MM.1S (cell line): ENCODE measurements around the gene CHST11.

Experiments
- DNase-seq: peaks from one replicate; pipeline ENCODE4 v3.0.0-alpha.2; 2015
- H2AFZ ChIP-seq: fragments of 300-600 bp; sonication (generic); 2 replicates; pipeline ENCODE4 v1.6.0; 2016; ENCODE audit warnings: antibody characterized with exemption, low read length
- H3F3A ChIP-seq: fragments of 300-600 bp; sonication (generic); 2 replicates; pipeline ENCODE4 v1.6.1; 2016; ENCODE audit warnings: mild to moderate bottlenecking, antibody characterized with exemption, low read length, moderate library complexity, mixed read lengths; ENCODE audit not compliant: insufficient read depth
- H3K27ac ChIP-seq: fragments of 300-600 bp; sonication (generic); 2 replicates; pipeline ENCODE4 v1.5.1; 2016; ENCODE audit warnings: mild to moderate bottlenecking, low read length
- H3K27me3 ChIP-seq: fragments of 300-600 bp; sonication (generic); replicated peaks from 2 replicates; pipeline ENCODE4 v1.6.0; 2016; ENCODE audit warnings: low read length; ENCODE audit not compliant: insufficient read depth
- H3K36me3 ChIP-seq: fragments of 300-600 bp; sonication (generic); replicated peaks from 2 replicates; pipeline ENCODE4 v1.6.1; 2016; ENCODE audit warnings: mild to moderate bottlenecking, low read length, mixed read lengths; ENCODE audit not compliant: insufficient read depth
- H3K4me1 ChIP-seq: fragments of 300-600 bp; sonication (generic); 2 replicates; pipeline ENCODE4 v1.6.1; 2016; ENCODE audit warnings: low read length, mixed read lengths
- H3K4me2 ChIP-seq: fragments of 300-600 bp; sonication (generic); 2 replicates; pipeline ENCODE4 v1.6.0; 2016; ENCODE audit warnings: low read depth, low read length
- H3K4me3 ChIP-seq: fragments of 300-600 bp; sonication (generic); 2 replicates; pipeline ENCODE4 v1.5.1; 2016; ENCODE audit warnings: low read length, mixed read lengths
- H3K79me2 ChIP-seq: fragments of 300-600 bp; sonication (generic); 2 replicates; pipeline ENCODE4 v1.6.1; 2016; ENCODE audit warnings: mixed run types, low read length, mixed read lengths
- H3K9ac ChIP-seq: fragments of 300-600 bp; sonication (generic); 2 replicates; pipeline ENCODE4 v1.6.1; 2016; ENCODE audit warnings: low read length, mixed read lengths
- H3K9me2 ChIP-seq: fragments of 300-600 bp; sonication (generic); replicated peaks from 2 replicates; pipeline ENCODE4 v1.6.1; 2016; ENCODE audit warnings: mild to moderate bottlenecking, low read length, mixed read lengths; ENCODE audit not compliant: insufficient read depth
- H3K9me3 ChIP-seq: fragments of 300-600 bp; sonication (generic); replicated peaks from 2 replicates; pipeline ENCODE4 v1.6.1; 2016; ENCODE audit warnings: mild to moderate bottlenecking, low read length, mixed read lengths; ENCODE audit not compliant: insufficient read depth
- H4K20me1 ChIP-seq: fragments of 300-600 bp; sonication (generic); 2 replicates; pipeline ENCODE4 v1.6.1; 2016; ENCODE audit warnings: mild to moderate bottlenecking, low read length, moderate library complexity, mixed read lengths; ENCODE audit not compliant: insufficient read depth
- EZH2 ChIP-seq: fragments of 300-600 bp; sonication (generic); optimal IDR thresholded peaks from 2 replicates; pipeline ENCODE3; 2017; ENCODE audit warnings: low read depth, mild to moderate bottlenecking, antibody characterized with exemption, low read length, mixed read lengths
- EZH2phosphoT487 ChIP-seq: fragments of 300-600 bp; sonication (generic); IDR thresholded peaks from 2 replicates; pipeline ENCODE4 v1.6.1; 2018; ENCODE audit warnings: antibody characterized with exemption, low read length
- TF ChIP-seq, protein P1 (sequence below): fragments of 300-600 bp; sonication (generic); IDR thresholded peaks from 2 replicates; pipeline ENCODE4 v1.5.1; 2016; ENCODE audit warnings: antibody characterized with exemption, low read length, mixed read lengths

CHST11 gene

DNA sequence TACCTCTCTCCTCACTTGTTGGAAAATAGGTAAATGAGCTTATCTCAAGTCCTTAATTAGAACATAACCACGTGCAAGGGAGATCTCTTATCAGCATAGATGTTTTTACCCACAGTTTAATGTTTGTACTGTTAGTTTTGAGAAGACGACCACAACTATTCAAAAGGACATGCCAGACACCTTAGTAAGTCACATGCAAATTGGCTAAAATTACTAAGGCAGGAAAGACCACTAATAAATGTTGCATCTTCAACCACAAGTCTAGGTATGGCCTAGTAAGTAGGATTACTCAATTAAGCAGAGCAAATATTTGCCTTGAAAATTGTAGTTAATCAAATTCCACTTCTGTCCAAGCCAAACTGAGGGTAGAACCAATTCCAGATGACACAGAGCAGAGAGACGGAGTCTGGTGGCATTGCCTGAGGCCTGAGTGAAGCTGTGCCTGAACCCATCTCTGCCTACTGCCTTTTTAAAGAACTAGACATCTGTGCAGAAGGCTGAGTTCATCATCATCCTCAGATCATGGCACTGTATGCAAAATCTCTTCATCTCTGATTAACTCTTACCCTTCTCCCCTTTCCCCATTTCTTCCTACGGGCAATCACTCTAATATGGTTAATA lies 29.7 kb upstream of the CHST11 start:
- Histone ChIP-seq H3K9ac (no peak overlapping the region), H3K4me3 (no peak overlapping the region), H3K4me2 (no peak overlapping the region), H3K27me3 (no peaks in the 10 kb centered on the region), H3K27ac (no peak overlapping the region), H3K36me3 (no peaks in the 10 kb centered on the region), H3K4me1 (no peaks in the 10 kb centered on the region), H4K20me1 (no peaks in the 10 kb centered on the region), H3K9me2 (no peaks in the 10 kb centered on the region), H3F3A (no peaks in the 10 kb centered on the region), H3K9me3 (no peaks in the 10 kb centered on the region), H2AFZ (no peak overlapping the region), H3K79me2 (no peaks in the 10 kb centered on the region)
- no peak for DNase-seq
- TF ChIP-seq EZH2, result no peak
- TF ChIP-seq, protein P1, sequence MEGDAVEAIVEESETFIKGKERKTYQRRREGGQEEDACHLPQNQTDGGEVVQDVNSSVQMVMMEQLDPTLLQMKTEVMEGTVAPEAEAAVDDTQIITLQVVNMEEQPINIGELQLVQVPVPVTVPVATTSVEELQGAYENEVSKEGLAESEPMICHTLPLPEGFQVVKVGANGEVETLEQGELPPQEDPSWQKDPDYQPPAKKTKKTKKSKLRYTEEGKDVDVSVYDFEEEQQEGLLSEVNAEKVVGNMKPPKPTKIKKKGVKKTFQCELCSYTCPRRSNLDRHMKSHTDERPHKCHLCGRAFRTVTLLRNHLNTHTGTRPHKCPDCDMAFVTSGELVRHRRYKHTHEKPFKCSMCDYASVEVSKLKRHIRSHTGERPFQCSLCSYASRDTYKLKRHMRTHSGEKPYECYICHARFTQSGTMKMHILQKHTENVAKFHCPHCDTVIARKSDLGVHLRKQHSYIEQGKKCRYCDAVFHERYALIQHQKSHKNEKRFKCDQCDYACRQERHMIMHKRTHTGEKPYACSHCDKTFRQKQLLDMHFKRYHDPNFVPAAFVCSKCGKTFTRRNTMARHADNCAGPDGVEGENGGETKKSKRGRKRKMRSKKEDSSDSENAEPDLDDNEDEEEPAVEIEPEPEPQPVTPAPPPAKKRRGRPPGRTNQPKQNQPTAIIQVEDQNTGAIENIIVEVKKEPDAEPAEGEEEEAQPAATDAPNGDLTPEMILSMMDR, result no peak
- no peak for TF ChIP-seq EZH2phosphoT487

DNA sequence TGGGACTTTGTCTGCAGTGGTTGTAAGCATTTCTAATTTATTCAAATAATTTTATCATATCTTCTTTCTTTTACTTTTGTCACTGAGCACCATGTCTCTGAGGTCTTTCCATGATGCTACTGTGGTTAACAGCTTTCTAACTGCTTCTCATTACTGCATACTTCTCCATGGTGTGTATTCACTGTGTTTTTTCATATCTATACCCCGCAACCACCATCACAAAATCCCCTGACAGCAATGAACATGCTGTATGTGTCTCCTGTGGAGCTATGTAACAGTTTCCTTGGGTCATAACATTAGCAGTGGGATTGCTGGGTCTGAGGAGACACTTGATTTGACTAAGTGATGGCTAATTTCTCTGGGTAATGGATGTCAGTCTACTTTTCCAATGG lies 29.2 kb upstream of the CHST11 start:
- H3K9me2 ChIP-seq, result no peaks in the 10 kb centered on the region
- H3K4me2 ChIP-seq, result no peak overlapping the region
- no peak overlapping the region for H3K9ac ChIP-seq
- no peaks in the 10 kb centered on the region for H3K36me3 ChIP-seq
- no peaks in the 10 kb centered on the region for H4K20me1 ChIP-seq
- no peak for DNase-seq
- no peaks in the 10 kb centered on the region for H3K79me2 ChIP-seq
- H2AFZ ChIP-seq, result no peak overlapping the region
- H3K4me1 ChIP-seq, result no peaks in the 10 kb centered on the region
- no peak overlapping the region for H3K4me3 ChIP-seq
- TF ChIP-seq EZH2phosphoT487, result no peak
- no peak for TF ChIP-seq EZH2
- TF ChIP-seq, protein P1, result no peak
- no peaks in the 10 kb centered on the region for H3F3A ChIP-seq
- no peaks in the 10 kb centered on the region for H3K9me3 ChIP-seq
- H3K27ac ChIP-seq, result no peak overlapping the region
- no peaks in the 10 kb centered on the region for H3K27me3 ChIP-seq

DNA sequence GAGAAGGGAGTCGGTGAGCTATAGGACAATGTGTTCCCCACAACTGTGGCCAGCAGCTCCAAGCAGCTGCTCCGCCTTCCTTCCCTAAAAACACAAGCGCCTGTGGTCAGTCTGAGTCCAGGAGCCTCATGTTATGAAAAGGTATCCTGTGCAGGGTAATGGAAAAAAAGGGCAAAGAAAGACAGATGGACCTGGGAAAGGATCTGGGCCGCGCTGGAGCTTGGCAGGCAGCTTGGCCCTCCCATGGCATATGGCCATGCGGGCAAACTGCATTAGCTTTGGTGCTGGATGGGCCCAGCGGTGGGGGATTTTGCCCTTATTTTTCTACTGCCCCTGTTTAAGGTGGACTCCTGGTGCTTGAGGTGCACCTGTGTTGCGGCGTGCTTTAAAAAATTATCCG lies 23.7 kb upstream of the CHST11 start:
- no peaks in the 10 kb centered on the region for H4K20me1 ChIP-seq
- no peaks in the 10 kb centered on the region for H3K9me2 ChIP-seq
- H3K4me3 ChIP-seq, result no peak overlapping the region
- DNase-seq, result no peak
- no peaks in the 10 kb centered on the region for H3K4me1 ChIP-seq
- H3K36me3 ChIP-seq, result no peaks in the 10 kb centered on the region
- no peaks in the 10 kb centered on the region for H3K9me3 ChIP-seq
- H3K27ac ChIP-seq, result no peak overlapping the region
- H3K9ac ChIP-seq, result no peak overlapping the region
- H2AFZ ChIP-seq, result no peak overlapping the region
- H3K4me2 ChIP-seq, result no peak overlapping the region
- no peaks in the 10 kb centered on the region for H3K79me2 ChIP-seq
- TF ChIP-seq EZH2 (no peak), EZH2phosphoT487 (no peak)
- TF ChIP-seq, protein P1, result no peak
- no peaks in the 10 kb centered on the region for H3K27me3 ChIP-seq
- no peaks in the 10 kb centered on the region for H3F3A ChIP-seq
